ENCODE results near the gene RFT1.

DNA sequence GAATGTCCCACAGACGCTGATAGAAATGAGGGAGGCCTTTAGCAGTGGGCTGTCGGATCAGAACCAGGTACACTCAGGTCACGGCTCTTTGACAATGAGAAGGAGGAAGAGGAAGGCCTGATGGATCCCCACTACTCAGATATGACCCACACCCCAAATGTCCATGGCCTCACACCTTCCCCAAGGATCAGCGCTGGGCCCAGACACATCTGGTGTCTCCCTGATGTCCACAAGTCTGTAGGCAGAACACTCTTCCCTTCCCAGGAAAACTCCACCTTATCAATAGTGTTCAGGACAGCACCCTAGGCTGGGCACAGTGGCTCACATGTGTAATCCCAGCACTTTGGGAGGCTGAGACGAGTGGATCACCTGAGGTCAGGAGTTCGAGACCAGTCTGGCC, 51.1 kb downstream of the RFT1 start:
- TF ChIP-seq PRRX2 (CRISPR knock-in tag; IDR thresholded peaks at IDR 0.05) (no peak), JUN (CRISPR knock-in tag; IDR thresholded peaks at IDR 0.05) (no peak), CREB1 (CRISPR knock-in tag; IDR thresholded peaks at IDR 0.05) (no peak), TCF7 (CRISPR knock-in tag; IDR thresholded peaks at IDR 0.05; ENCODE audit: low read depth) (no peak), NR3C1 (CRISPR knock-in tag; conservative IDR thresholded peaks at IDR 0.05; ENCODE audit: low read depth) (no peak), GABPB1 (CRISPR knock-in tag; IDR thresholded peaks at IDR 0.05) (no peak)
- TF ChIP-seq, protein P1, sequence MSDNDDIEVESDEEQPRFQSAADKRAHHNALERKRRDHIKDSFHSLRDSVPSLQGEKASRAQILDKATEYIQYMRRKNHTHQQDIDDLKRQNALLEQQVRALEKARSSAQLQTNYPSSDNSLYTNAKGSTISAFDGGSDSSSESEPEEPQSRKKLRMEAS (CRISPR knock-in tag; IDR thresholded peaks at IDR 0.05), result no peak
- TF ChIP-seq, protein P2, sequence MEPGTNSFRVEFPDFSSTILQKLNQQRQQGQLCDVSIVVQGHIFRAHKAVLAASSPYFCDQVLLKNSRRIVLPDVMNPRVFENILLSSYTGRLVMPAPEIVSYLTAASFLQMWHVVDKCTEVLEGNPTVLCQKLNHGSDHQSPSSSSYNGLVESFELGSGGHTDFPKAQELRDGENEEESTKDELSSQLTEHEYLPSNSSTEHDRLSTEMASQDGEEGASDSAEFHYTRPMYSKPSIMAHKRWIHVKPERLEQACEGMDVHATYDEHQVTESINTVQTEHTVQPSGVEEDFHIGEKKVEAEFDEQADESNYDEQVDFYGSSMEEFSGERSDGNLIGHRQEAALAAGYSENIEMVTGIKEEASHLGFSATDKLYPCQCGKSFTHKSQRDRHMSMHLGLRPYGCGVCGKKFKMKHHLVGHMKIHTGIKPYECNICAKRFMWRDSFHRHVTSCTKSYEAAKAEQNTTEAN (CRISPR knock-in tag; IDR thresholded peaks at IDR 0.05), result no peak
- TF ChIP-seq, protein P3, sequence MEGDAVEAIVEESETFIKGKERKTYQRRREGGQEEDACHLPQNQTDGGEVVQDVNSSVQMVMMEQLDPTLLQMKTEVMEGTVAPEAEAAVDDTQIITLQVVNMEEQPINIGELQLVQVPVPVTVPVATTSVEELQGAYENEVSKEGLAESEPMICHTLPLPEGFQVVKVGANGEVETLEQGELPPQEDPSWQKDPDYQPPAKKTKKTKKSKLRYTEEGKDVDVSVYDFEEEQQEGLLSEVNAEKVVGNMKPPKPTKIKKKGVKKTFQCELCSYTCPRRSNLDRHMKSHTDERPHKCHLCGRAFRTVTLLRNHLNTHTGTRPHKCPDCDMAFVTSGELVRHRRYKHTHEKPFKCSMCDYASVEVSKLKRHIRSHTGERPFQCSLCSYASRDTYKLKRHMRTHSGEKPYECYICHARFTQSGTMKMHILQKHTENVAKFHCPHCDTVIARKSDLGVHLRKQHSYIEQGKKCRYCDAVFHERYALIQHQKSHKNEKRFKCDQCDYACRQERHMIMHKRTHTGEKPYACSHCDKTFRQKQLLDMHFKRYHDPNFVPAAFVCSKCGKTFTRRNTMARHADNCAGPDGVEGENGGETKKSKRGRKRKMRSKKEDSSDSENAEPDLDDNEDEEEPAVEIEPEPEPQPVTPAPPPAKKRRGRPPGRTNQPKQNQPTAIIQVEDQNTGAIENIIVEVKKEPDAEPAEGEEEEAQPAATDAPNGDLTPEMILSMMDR (IDR thresholded peaks at IDR 0.05), result no peak
- TF ChIP-seq, protein P4, sequence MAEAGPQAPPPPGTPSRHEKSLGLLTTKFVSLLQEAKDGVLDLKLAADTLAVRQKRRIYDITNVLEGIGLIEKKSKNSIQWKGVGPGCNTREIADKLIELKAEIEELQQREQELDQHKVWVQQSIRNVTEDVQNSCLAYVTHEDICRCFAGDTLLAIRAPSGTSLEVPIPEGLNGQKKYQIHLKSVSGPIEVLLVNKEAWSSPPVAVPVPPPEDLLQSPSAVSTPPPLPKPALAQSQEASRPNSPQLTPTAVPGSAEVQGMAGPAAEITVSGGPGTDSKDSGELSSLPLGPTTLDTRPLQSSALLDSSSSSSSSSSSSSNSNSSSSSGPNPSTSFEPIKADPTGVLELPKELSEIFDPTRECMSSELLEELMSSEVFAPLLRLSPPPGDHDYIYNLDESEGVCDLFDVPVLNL (CRISPR knock-in tag; IDR thresholded peaks at IDR 0.05; ENCODE audit: borderline replicate concordance, low read depth), result no peak
- TF ChIP-seq, protein P5, sequence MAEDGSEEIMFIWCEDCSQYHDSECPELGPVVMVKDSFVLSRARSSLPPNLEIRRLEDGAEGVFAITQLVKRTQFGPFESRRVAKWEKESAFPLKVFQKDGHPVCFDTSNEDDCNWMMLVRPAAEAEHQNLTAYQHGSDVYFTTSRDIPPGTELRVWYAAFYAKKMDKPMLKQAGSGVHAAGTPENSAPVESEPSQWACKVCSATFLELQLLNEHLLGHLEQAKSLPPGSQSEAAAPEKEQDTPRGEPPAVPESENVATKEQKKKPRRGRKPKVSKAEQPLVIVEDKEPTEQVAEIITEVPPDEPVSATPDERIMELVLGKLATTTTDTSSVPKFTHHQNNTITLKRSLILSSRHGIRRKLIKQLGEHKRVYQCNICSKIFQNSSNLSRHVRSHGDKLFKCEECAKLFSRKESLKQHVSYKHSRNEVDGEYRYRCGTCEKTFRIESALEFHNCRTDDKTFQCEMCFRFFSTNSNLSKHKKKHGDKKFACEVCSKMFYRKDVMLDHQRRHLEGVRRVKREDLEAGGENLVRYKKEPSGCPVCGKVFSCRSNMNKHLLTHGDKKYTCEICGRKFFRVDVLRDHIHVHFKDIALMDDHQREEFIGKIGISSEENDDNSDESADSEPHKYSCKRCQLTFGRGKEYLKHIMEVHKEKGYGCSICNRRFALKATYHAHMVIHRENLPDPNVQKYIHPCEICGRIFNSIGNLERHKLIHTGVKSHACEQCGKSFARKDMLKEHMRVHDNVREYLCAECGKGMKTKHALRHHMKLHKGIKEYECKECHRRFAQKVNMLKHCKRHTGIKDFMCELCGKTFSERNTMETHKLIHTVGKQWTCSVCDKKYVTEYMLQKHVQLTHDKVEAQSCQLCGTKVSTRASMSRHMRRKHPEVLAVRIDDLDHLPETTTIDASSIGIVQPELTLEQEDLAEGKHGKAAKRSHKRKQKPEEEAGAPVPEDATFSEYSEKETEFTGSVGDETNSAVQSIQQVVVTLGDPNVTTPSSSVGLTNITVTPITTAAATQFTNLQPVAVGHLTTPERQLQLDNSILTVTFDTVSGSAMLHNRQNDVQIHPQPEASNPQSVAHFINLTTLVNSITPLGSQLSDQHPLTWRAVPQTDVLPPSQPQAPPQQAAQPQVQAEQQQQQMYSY (CRISPR knock-in tag; IDR thresholded peaks at IDR 0.05), result no peak
- TF ChIP-seq, protein P6, sequence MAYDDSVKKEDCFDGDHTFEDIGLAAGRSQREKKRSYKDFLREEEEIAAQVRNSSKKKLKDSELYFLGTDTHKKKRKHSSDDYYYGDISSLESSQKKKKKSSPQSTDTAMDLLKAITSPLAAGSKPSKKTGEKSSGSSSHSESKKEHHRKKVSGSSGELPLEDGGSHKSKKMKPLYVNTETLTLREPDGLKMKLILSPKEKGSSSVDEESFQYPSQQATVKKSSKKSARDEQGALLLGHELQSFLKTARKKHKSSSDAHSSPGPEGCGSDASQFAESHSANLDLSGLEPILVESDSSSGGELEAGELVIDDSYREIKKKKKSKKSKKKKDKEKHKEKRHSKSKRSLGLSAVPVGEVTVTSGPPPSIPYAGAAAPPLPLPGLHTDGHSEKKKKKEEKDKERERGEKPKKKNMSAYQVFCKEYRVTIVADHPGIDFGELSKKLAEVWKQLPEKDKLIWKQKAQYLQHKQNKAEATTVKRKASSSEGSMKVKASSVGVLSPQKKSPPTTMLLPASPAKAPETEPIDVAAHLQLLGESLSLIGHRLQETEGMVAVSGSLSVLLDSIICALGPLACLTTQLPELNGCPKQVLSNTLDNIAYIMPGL (CRISPR knock-in tag; IDR thresholded peaks at IDR 0.05), result no peak

Data from WTC11 (cell line).